WI38 (cell line): ENCODE measurements around the gene DDX52.

Experiments
- H3K4me3 ChIP-seq: 2 replicates; pipeline ENCODE4 v1.5.1; 2011; ENCODE audit warnings: low read depth, mild to moderate bottlenecking, control low read depth, low read length
- TF ChIP-seq, protein P1 (sequence below): IDR thresholded peaks from 2 replicates; pipeline ENCODE4 v1.5.1; 2012; ENCODE audit warnings: low read depth, mild to moderate bottlenecking, control low read depth, low read length

Gene DDX52

DNA sequence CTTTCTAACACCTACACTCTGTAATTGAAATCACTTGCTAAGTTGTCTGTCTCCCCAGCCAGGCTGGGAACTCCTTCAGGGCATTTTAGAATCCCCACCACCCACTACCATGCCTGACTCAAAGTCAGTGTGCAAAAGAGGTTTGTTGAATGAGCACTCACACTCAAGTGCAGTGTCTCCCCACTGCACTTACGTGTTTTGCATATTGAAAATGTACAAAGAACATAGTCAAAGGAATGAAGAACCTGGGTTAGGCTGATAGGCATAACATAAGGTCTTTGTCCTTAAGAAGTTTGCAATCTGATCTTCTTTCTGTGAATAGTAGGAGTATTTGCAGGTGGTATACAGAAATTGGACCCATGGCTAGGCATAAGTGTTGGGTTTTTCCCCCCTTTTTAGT is 33.8 kb upstream of the DDX52 start:
- TF ChIP-seq, protein P1, sequence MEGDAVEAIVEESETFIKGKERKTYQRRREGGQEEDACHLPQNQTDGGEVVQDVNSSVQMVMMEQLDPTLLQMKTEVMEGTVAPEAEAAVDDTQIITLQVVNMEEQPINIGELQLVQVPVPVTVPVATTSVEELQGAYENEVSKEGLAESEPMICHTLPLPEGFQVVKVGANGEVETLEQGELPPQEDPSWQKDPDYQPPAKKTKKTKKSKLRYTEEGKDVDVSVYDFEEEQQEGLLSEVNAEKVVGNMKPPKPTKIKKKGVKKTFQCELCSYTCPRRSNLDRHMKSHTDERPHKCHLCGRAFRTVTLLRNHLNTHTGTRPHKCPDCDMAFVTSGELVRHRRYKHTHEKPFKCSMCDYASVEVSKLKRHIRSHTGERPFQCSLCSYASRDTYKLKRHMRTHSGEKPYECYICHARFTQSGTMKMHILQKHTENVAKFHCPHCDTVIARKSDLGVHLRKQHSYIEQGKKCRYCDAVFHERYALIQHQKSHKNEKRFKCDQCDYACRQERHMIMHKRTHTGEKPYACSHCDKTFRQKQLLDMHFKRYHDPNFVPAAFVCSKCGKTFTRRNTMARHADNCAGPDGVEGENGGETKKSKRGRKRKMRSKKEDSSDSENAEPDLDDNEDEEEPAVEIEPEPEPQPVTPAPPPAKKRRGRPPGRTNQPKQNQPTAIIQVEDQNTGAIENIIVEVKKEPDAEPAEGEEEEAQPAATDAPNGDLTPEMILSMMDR: no peak
- no peak overlapping the region for H3K4me3 ChIP-seq

DNA sequence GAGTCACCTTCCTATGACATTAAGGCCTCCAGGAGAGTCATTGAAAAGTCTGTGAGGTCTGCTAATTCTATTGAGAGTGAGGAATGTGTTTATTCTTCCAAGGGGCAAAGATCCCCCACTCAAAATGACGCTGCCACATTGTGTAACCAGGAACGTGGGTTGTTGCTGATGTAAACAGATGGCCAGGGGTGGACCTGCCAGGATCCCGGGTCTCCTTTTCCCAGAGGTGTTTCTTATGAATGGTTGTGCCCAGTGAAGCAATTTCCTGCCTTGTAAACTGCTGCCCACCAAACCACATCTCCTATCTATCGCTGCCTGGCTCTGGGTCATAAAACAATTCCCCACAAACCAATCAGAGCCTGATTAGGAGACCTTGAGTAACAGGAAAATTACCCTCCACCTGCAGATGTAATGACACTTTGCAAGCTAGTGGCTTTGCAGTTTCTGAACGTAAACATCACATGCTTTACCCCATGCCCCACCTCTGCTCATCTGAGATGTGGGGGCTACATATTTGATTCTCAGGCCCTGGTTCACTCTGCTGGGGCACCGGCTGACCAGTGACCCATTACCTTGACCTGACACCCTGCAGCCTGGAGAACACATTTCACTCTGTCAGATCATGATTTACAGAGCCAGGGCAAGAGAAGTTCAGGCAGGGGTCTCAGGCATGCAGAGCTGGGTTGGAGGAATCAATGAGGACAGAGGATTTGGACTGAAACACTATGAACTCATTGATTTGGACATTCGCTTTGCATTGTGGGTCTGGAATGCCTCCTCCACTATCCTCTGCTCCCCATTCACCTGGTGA is 33.1 kb upstream of the DDX52 start:
- H3K4me3 ChIP-seq: no peak overlapping the region
- TF ChIP-seq, protein P1: no peak

DNA sequence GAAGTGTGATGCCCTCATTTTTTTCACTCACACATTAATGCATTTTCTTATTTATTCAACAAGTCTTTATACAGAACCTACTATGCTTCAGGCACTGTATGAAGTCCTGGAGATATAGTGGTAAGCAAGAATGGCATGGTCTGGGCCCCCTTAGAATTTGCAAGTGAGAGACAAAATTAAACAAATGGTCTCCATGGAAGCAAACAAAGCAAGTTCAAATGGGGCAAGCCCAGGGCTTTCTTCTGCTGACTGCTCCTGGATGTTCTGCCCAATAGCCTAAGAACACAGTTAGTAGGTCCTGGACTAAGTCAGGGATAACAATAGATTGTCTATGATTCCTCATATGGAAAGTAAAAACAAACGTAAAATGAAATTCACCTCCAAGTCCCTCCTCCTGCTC is 31.3 kb upstream of the DDX52 start:
- TF ChIP-seq, protein P1: no peak

DNA sequence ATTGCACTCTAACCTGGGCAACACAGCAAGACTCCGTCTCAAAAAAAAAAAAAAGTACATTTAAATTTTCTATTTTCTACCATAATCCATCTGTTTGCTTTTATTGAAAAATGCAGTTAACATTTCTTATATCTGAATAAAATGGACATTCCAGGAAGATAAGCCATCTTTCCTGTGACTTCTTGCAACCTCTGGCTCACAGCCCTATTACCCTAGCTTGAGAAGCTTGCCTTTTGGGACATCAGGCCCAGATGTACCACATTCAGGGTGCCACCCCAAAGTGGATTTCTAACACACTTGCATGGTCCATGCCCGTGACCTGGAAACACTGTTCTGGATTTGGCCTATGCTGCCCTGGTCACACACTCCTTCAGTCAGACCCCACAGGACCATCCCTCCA is 30.1 kb upstream of the DDX52 start:
- TF ChIP-seq, protein P1: no peak
- no peak overlapping the region for H3K4me3 ChIP-seq

More for the DNA sequence above, 31.3 kb upstream of the DDX52 start:
- no peak overlapping the region for H3K4me3 ChIP-seq

DNA sequence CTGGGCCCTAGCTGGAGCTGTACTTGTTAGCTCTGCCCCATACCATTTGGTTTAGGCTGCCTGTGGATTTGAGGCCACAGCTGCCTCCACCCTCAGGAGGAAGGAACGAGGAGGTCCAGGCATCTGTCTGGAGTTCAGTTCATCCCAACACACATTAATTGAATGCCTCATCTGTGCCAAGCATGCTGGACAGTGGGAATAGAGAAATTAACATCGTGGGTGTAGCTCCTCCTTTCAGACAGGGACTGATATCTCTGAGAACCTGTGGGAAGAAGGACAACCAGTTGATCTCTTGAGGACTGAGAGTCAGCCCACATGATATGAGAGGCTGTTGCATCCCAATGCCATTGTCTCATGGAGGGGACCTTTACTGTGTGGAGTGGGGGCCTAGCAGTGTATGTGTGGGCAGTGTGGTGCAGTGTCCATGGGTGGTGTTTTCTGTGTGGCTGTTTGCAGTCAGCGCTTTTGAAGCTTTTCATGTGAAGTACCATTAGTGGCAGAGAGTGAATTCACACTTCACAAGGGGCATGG is 29.4 kb upstream of the DDX52 start:
- H3K4me3 ChIP-seq: no peak overlapping the region
- TF ChIP-seq, protein P1: no peak

DNA sequence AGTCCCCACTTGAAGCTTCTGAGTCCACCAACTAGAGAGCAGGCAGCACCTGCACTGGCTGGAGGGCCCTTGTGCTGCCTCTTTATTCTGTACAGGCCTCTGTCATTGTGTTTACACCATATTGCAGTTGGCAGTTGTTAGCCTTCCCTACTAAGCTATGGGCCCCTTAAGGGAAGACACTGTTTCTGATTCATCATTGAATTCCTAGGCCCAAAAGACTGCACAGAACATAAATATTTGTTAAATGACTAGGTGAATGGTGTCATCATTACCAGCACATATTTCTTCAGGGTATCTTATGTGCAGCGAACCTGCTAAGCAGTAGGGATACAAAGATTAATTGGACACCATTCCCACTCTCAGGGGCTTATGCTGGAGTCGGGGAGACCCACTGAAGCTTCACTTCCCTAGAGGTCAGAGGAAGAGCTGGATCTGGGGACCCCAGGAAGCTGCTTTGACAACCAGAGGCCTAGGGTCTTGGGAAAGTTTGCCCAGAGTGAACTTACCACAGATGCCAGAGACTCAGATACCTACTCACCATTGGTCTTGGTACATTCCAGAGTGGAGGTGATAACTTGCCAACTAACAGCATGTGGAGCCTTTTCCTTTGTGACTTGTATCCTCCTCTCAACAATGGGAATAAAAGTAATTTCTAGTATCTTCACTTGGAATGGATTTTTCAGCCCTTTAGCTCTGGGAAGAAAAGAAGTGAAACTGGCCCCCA is 28.7 kb upstream of the DDX52 start:
- H3K4me3 ChIP-seq: no peak overlapping the region

More for the DNA sequence above, 28.7 kb upstream of the DDX52 start:
- TF ChIP-seq, protein P1: no peak
